Renal cortex interstitium (tissue), 11 donors: ENCODE data around the gene RAB11FIP3. TPM values are rescaled to one million over a fixed set of nuclear protein-coding genes. Genes with fewer than 3 reads are reported as not detected.

Source experiments
- DNase-seq, 11 donors: peaks; one replicate each; pipeline ENCODE4 v3.0.0-alpha.2; 2013; ENCODE audit warnings: low read depth in 9 of 11, low spot score in 4 of 11; ENCODE audit errors: extremely low read depth in 1 of 11
- polyA plus RNA-seq, 3 donors: library from polyadenylated mRNA; unstranded; fragments of 120-200 nt; gene quantifications; one replicate each; pipeline ENCODE4 v1.2.1, GENCODE V29; 2013; ENCODE audit not compliant: insufficient read length in 3 of 3

The RAB11FIP3 gene
- polyA plus RNA-seq, 3 donors: 96.3 to 159 (median 104) TPM

GRCh38 chr16:554640-555365, 129.4 kb downstream of the RAB11FIP3 start:
- DNase-seq: no peak

- no peak for DNase-seq
These were observed 130.4 kb downstream of the RAB11FIP3 start for GRCh38 chr16:555528-556473.

GRCh38 chr16:556474-557173, 131.2 kb downstream of the RAB11FIP3 start:
- no peak for DNase-seq

GRCh38 chr16:557463-558297, 132.2 kb downstream of the RAB11FIP3 start:
- DNase-seq: no peak

- DNase-seq: no peak
These were observed 133.0 kb downstream of the RAB11FIP3 start for GRCh38 chr16:558298-559020.

GRCh38 chr16:559021-559380, 133.6 kb downstream of the RAB11FIP3 start:
- no peak for DNase-seq

- no peak for DNase-seq
These were observed 134.2 kb downstream of the RAB11FIP3 start for GRCh38 chr16:559411-560203.

GRCh38 chr16:560204-560700, 134.8 kb downstream of the RAB11FIP3 start, which contains the start of gene PRR35:
PRR35 (plus strand) TSS chr16:560394; CDS start chr16:563295, 2,901 bp downstream.
- DNase-seq: no peak

- no peak for DNase-seq
These were observed 135.4 kb downstream of the RAB11FIP3 start for GRCh38 chr16:560701-561412.

GRCh38 chr16:561413-561794, 136.0 kb downstream of the RAB11FIP3 start:
- no peak for DNase-seq

- DNase-seq: no peak
These were observed 136.8 kb downstream of the RAB11FIP3 start for GRCh38 chr16:561957-562938.

- DNase-seq: no peak
These were observed 137.7 kb downstream of the RAB11FIP3 start for GRCh38 chr16:563072-563644.

- no peak for DNase-seq
These were observed 139.4 kb downstream of the RAB11FIP3 start for GRCh38 chr16:564690-565418.
